HEK293 (cell line): ENCODE measurements around the gene GNB2.
A peak's percentile ranks its signal among the peaks of the same experiment; 100 is the strongest.

Experiments used
- ZNF768 ChIP-seq: fragments of 450-650 bp; formaldehyde crosslinking; IDR thresholded peaks from 2 replicates; pipeline ENCODE4 v1.5.1; 2018; ENCODE audit warnings: missing biosample characterization, mild to moderate bottlenecking, missing genetic modification characterization
- TF ChIP-seq, protein P1 (sequence below): fragments of 450-650 bp; formaldehyde crosslinking; IDR thresholded peaks from 2 replicates; pipeline ENCODE4 v1.5.1; 2016; ENCODE audit warnings: missing biosample characterization, missing genetic modification characterization
- TF ChIP-seq, protein P2 (sequence below): fragments of 450-650 bp; formaldehyde crosslinking; IDR thresholded peaks from 2 replicates; pipeline ENCODE4 v1.5.1; 2016; ENCODE audit warnings: missing biosample characterization, missing genetic modification characterization

- TF ChIP-seq, protein P1, sequence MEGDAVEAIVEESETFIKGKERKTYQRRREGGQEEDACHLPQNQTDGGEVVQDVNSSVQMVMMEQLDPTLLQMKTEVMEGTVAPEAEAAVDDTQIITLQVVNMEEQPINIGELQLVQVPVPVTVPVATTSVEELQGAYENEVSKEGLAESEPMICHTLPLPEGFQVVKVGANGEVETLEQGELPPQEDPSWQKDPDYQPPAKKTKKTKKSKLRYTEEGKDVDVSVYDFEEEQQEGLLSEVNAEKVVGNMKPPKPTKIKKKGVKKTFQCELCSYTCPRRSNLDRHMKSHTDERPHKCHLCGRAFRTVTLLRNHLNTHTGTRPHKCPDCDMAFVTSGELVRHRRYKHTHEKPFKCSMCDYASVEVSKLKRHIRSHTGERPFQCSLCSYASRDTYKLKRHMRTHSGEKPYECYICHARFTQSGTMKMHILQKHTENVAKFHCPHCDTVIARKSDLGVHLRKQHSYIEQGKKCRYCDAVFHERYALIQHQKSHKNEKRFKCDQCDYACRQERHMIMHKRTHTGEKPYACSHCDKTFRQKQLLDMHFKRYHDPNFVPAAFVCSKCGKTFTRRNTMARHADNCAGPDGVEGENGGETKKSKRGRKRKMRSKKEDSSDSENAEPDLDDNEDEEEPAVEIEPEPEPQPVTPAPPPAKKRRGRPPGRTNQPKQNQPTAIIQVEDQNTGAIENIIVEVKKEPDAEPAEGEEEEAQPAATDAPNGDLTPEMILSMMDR (tag by site-specific recombination): 0 out of 2 replicates have a peak, but pooled peaks have one; percentile 31
- TF ChIP-seq, protein P2, sequence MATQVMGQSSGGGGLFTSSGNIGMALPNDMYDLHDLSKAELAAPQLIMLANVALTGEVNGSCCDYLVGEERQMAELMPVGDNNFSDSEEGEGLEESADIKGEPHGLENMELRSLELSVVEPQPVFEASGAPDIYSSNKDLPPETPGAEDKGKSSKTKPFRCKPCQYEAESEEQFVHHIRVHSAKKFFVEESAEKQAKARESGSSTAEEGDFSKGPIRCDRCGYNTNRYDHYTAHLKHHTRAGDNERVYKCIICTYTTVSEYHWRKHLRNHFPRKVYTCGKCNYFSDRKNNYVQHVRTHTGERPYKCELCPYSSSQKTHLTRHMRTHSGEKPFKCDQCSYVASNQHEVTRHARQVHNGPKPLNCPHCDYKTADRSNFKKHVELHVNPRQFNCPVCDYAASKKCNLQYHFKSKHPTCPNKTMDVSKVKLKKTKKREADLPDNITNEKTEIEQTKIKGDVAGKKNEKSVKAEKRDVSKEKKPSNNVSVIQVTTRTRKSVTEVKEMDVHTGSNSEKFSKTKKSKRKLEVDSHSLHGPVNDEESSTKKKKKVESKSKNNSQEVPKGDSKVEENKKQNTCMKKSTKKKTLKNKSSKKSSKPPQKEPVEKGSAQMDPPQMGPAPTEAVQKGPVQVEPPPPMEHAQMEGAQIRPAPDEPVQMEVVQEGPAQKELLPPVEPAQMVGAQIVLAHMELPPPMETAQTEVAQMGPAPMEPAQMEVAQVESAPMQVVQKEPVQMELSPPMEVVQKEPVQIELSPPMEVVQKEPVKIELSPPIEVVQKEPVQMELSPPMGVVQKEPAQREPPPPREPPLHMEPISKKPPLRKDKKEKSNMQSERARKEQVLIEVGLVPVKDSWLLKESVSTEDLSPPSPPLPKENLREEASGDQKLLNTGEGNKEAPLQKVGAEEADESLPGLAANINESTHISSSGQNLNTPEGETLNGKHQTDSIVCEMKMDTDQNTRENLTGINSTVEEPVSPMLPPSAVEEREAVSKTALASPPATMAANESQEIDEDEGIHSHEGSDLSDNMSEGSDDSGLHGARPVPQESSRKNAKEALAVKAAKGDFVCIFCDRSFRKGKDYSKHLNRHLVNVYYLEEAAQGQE (tag by site-specific recombination): no peak
- no peak for TF ChIP-seq ZNF768 (tag by site-specific recombination)
These were observed 15.9 kb downstream of the GNB2 start for GRCh38 chr7:100689230-100690135.
